Measurements from ENCODE around the gene POLR3E. TPM values are rescaled to one million over a fixed set of nuclear protein-coding genes. Genes with fewer than 3 reads are reported as not detected.
"Not testable (repeated sequence)": the region's sequence is repeated elsewhere in the genome, so short reads cannot be mapped to it uniquely, and the experiment has no call there.

Gene POLR3E
- total RNA-seq, 1 donor from 2014 or later = 43.7 TPM

- no peak for DNase-seq (ENCODE audit: low spot score)
These were observed 33.1 kb downstream of the POLR3E start for GRCh38 chr16:22330326-22330725.

- DNase-seq (ENCODE audit: low spot score) = no peak
These were observed 36.3 kb downstream of the POLR3E start for GRCh38 chr16:22333457-22333994.

GRCh38 chr16:22335668-22336246, 38.5 kb downstream of the POLR3E start:
- DNase-seq (ENCODE audit: low spot score) = no peak

GRCh38 chr16:22336581-22336980, 39.4 kb downstream of the POLR3E start:
- no peak for DNase-seq (ENCODE audit: low spot score)

- no peak for DNase-seq (ENCODE audit: low spot score)
These were observed 39.8 kb downstream of the POLR3E start for GRCh38 chr16:22337045-22337444.

GRCh38 chr16:22337849-22338635, 40.8 kb downstream of the POLR3E start:
- no peak for DNase-seq (ENCODE audit: low spot score)

GRCh38 chr16:22340945-22341344, 43.7 kb downstream of the POLR3E start:
- no peak for DNase-seq (ENCODE audit: low spot score)

GRCh38 chr16:22342082-22342481, 44.9 kb downstream of the POLR3E start:
- DNase-seq (ENCODE audit: low spot score) = no peak

GRCh38 chr16:22346483-22346882, 49.3 kb downstream of the POLR3E start:
- DNase-seq (ENCODE audit: low spot score) = no peak

- DNase-seq (ENCODE audit: low spot score) = no peak
These were observed 50.1 kb downstream of the POLR3E start for GRCh38 chr16:22347100-22347820.

- no peak for DNase-seq (ENCODE audit: low spot score)
These were observed 51.1 kb downstream of the POLR3E start for GRCh38 chr16:22348291-22348690.

GRCh38 chr16:22351017-22351416, 53.8 kb downstream of the POLR3E start:
- not testable (repeated sequence) for DNase-seq (ENCODE audit: low spot score)

GRCh38 chr16:22352140-22352539, 54.9 kb downstream of the POLR3E start:
- DNase-seq (ENCODE audit: low spot score) = no peak

- no peak for DNase-seq (ENCODE audit: low spot score)
These were observed 55.5 kb downstream of the POLR3E start for GRCh38 chr16:22352723-22353122.

GRCh38 chr16:22353191-22353919, 56.1 kb downstream of the POLR3E start:
- no peak for DNase-seq (ENCODE audit: low spot score)

- DNase-seq (ENCODE audit: low spot score) = no peak
These were observed 56.8 kb downstream of the POLR3E start for GRCh38 chr16:22353933-22354541.

GRCh38 chr16:22355487-22355908, 58.3 kb downstream of the POLR3E start:
- DNase-seq (ENCODE audit: low spot score) = no peak

- DNase-seq (ENCODE audit: low spot score) = no peak
These were observed 59.9 kb downstream of the POLR3E start for GRCh38 chr16:22356930-22357634.

GRCh38 chr16:22357635-22357971, 60.4 kb downstream of the POLR3E start:
- no peak for DNase-seq (ENCODE audit: low spot score)

GRCh38 chr16:22358000-22358399, 60.8 kb downstream of the POLR3E start:
- DNase-seq (ENCODE audit: low spot score) = no peak

- no peak for DNase-seq (ENCODE audit: low spot score)
These were observed 62.5 kb downstream of the POLR3E start for GRCh38 chr16:22359679-22360078.
